ENCODE data around the gene CAMSAP1. TPM values are rescaled to one million over a fixed set of nuclear protein-coding genes. Genes with fewer than 3 reads are reported as not detected.

The CAMSAP1 gene
- total and polyA plus RNA-seq, 9 of the 15 experiments (the other 6 are each of a cell fraction or from before 2014, with no cell fraction given) = 1.5 to 28.8 (median 14.3) TPM

GRCh38 chr9:135890190-135891026, 16.9 kb downstream of the CAMSAP1 start:
- FAIRE-seq = no peak
- BruUV-seq (replicated peaks) = no TSS peak
- TF ChIP-seq MCM7 (IDR thresholded peaks at IDR 0.05) (no peak), RBBP5 (IDR thresholded peaks at IDR 0.05; ENCODE audit: borderline replicate concordance, insufficient read depth, low read length, poor library complexity, severe bottlenecking) (peak; percentile 7), ETV5 (CRISPR knock-in tag; IDR thresholded peaks at IDR 0.05; ENCODE audit: low read depth) (no peak)
- ATAC-seq = peak; percentile 59
- in situ Hi-C loops (cut with MboI) = no loop called here
- peaks cover 62% of the 10 kb centered on the region for H4K20me1 ChIP-seq (replicated peaks; ENCODE audit: control insufficient read depth, insufficient read depth, low read length)
- no peaks in the 10 kb centered on the region for H3K9me3 ChIP-seq (replicated peaks; ENCODE audit: control insufficient read depth, insufficient read depth, low read depth, low read length)
- H3K9me1 ChIP-seq (ENCODE audit: control insufficient read depth, insufficient read depth, low read length) = peaks cover 11% of the 10 kb centered on the region
- WGBS (ENCODE audit: insufficient coverage, low coverage, missing lambda C conversion rate) = 59% methylated on average over 17 of the region's 18 CpGs
- peaks cover 12 to 63% of the 10 kb centered on the region in 2 experiments for H3K4me1 ChIP-seq (replicated peaks in 1 of 2; ENCODE audit: control insufficient read depth in 2 of 2, insufficient read depth in 2 of 2, low read length in 2 of 2)
- ChIA-PET CTCF (ENCODE audit: low intra/inter-chr PET ratio) (no interaction called here), POLR2A (interaction anchor here (0.7 to 1.2 kb wide), 7 partner anchors 8 to 62 kb away, joined by 3 to 4 read pairs (median 3); no protein-coding TSS in a partner anchor)
- H3K4me3 ChIP-seq = no peak overlapping the region
- H3K36me3 ChIP-seq (ENCODE audit: control insufficient read depth, insufficient read depth, low read length) = no peaks in the 10 kb centered on the region; the same call in 2 of the 3 replicates
- H3K79me2 ChIP-seq (ENCODE audit: control insufficient read depth, insufficient read depth, low read length) = peaks cover 99% of the 10 kb centered on the region
- peak overlapping the region in 1 of 2 experiments; percentile 74; a peak in 2 of 4 replicates for H3K9ac ChIP-seq (ENCODE audit: insufficient read depth in 1 of 2, low read depth in 2 of 2, low read length in 2 of 2)
- H3K27me3 ChIP-seq (ENCODE audit: control insufficient read depth in 2 of 2, insufficient read depth in 2 of 2, low read length in 2 of 2) = no peaks in the 10 kb centered on the region
- H2AFZ ChIP-seq (ENCODE audit: low read depth, low read length) = no peak overlapping the region
- intact Hi-C loops (cut with micrococcal nuclease) = no loop called here
- DNase-seq (ENCODE audit: extremely low read depth in 1 of 4, low spot score in 3 of 4) = no peak
- peak overlapping the region; percentile 16; the same call in 1 of the 2 replicates for H3K4me2 ChIP-seq (ENCODE audit: insufficient read depth, low read length)
- H3K27ac ChIP-seq (ENCODE audit: extremely low read depth, low read depth, low read length) = no peak overlapping the region
